CD14-positive monocyte (primary cell): ENCODE measurements around the gene STAM. TPM values are rescaled to one million over a fixed set of nuclear protein-coding genes. Genes with fewer than 3 reads are reported as not detected.

ENCODE experiments used
- DNase-seq, 3 donors: peaks; one replicate each; pipeline ENCODE4 v3.0.0-alpha.2; 2011 to 2022
- H2AFZ ChIP-seq: 2 replicates; pipeline ENCODE4 v1.6.0; 2012; ENCODE audit warnings: mild to moderate bottlenecking, low read depth, low read length, inconsistent platforms; ENCODE audit not compliant: insufficient read depth, poor library complexity, severe bottlenecking
- H3K27ac ChIP-seq, 2 donors: 1 replicate in 1 of 2; 2 replicates in 1 of 2; pipeline ENCODE4 v1.5.1; 2012 to 2013; ENCODE audit warnings: low read length in 2 of 2, control low read depth in 1 of 2, inconsistent platforms in 1 of 2, low read depth in 1 of 2, mild to moderate bottlenecking in 1 of 2
- H3K27me3 ChIP-seq, 2 donors: one replicate each; pipeline versions ENCODE4 v1.6.0 to v1.6.1; 2011 to 2013; ENCODE audit warnings: low read length in 2 of 2; ENCODE audit not compliant: control insufficient read depth in 2 of 2, insufficient read depth in 2 of 2
- H3K36me3 ChIP-seq, 2 donors: replicated peaks in 1 of 2; 1 replicate in 1 of 2; 2 replicates in 1 of 2; pipeline versions ENCODE4 v1.5.1 to v1.6.1; 2012 to 2013; ENCODE audit warnings: low read length in 2 of 2, control low read depth in 1 of 2, inconsistent platforms in 1 of 2, mild to moderate bottlenecking in 1 of 2; ENCODE audit not compliant: insufficient read depth in 2 of 2, control insufficient read depth in 1 of 2
- H3K4me1 ChIP-seq, 2 donors: 1 replicate in 1 of 2; 2 replicates in 1 of 2; pipeline versions ENCODE4 v1.5.1 to v1.6.1; 2012 to 2013; ENCODE audit warnings: low read length in 2 of 2, control low read depth in 1 of 2, inconsistent platforms in 1 of 2, mild to moderate bottlenecking in 1 of 2, moderate library complexity in 1 of 2; ENCODE audit not compliant: insufficient read depth in 2 of 2, control insufficient read depth in 1 of 2
- H3K4me2 ChIP-seq: replicated peaks from 2 replicates; pipeline ENCODE3; 2012; ENCODE audit warnings: low read length, moderate library complexity, mild to moderate bottlenecking; ENCODE audit not compliant: poor library complexity, severe bottlenecking; ENCODE audit errors: extremely low read depth
- H3K4me3 ChIP-seq, 3 experiments: fragments of 200-600 bp in 1 of 3; sonication (generic) in 1 of 3; replicated peaks in 1 of 3; 1 replicate in 2 of 3; 2 replicates in 1 of 3; pipeline ENCODE4 v1.5.1; 2011 to 2013; ENCODE audit warnings: low read length in 3 of 3, mild to moderate bottlenecking in 3 of 3, control low read depth in 2 of 3, low read depth in 2 of 3, inconsistent platforms in 1 of 3, moderate library complexity in 1 of 3
- H3K79me2 ChIP-seq: 2 replicates; pipeline ENCODE4 v1.6.0; 2012; ENCODE audit warnings: mild to moderate bottlenecking, control low read depth, inconsistent platforms, low read length, moderate library complexity; ENCODE audit not compliant: insufficient read depth
- H3K9ac ChIP-seq: 2 replicates; pipeline ENCODE4 v1.6.0; 2017; ENCODE audit warnings: low read length, mild to moderate bottlenecking; ENCODE audit not compliant: insufficient read depth, poor library complexity, severe bottlenecking
- H3K9me3 ChIP-seq, 2 donors: replicated peaks in 1 of 2; 1 replicate in 1 of 2; 2 replicates in 1 of 2; pipeline versions ENCODE4 v1.5.1 to v1.6.1; 2012 to 2013; ENCODE audit warnings: low read length in 2 of 2, control low read depth in 1 of 2; ENCODE audit not compliant: control insufficient read depth in 1 of 2, insufficient read depth in 1 of 2
- H4K20me1 ChIP-seq: 2 replicates; pipeline ENCODE4 v1.6.0; 2012; ENCODE audit warnings: mild to moderate bottlenecking, low read length, control low read depth, moderate library complexity; ENCODE audit not compliant: insufficient read depth
- H3K27ac Mint-ChIP-seq, 7 donors: one replicate each; pipeline ENCODE4 v1.8.0; 2020; ENCODE audit warnings: mild to moderate bottlenecking in 7 of 7, mixed read lengths in 7 of 7, moderate library complexity in 6 of 7, inconsistent platforms in 2 of 7
- H3K27me3 Mint-ChIP-seq, 3 donors: one replicate each; pipeline ENCODE4 v1.8.0; 2021 to 2022; ENCODE audit warnings: low read depth in 3 of 3, mild to moderate bottlenecking in 3 of 3, mixed read lengths in 3 of 3, moderate library complexity in 3 of 3, inconsistent platforms in 1 of 3
- H3K36me3 Mint-ChIP-seq, 2 donors: one replicate each; pipeline ENCODE4 v1.8.0; 2020; ENCODE audit warnings: mixed read lengths in 2 of 2, inconsistent platforms in 1 of 2, mild to moderate bottlenecking in 1 of 2
- H3K4me1 Mint-ChIP-seq: one replicate; pipeline ENCODE4 v1.8.0; 2020; ENCODE audit warnings: mild to moderate bottlenecking, mixed read lengths
- H3K4me3 Mint-ChIP-seq, 2 donors: one replicate each; pipeline ENCODE4 v1.8.0; 2020; ENCODE audit warnings: mild to moderate bottlenecking in 2 of 2, mixed read lengths in 2 of 2, moderate library complexity in 1 of 2
- H3K9me3 Mint-ChIP-seq, 7 donors: one replicate each; pipeline ENCODE4 v1.8.0; 2020 to 2022; ENCODE audit warnings: mixed read lengths in 7 of 7, mild to moderate bottlenecking in 6 of 7, moderate library complexity in 6 of 7, inconsistent platforms in 2 of 7
- CTCF ChIP-seq: fragments of 200-600 bp; IDR thresholded peaks from one replicate; pipeline ENCODE4 v1.8.0; 2022; ENCODE audit warnings: antibody characterized with exemption, mild to moderate bottlenecking
- WGBS: methylation state at CpG from one replicate; pipeline ENCODE4 v1.1.5; 2013; ENCODE audit warnings: missing lambda C conversion rate; ENCODE audit not compliant: insufficient coverage; 5-methylcytosine and 5-hydroxymethylcytosine counted together
- intact Hi-C, 2 donors: fragments of 100-400 bp; cut with micrococcal nuclease; formaldehyde crosslinking; loops; one replicate each; pipeline versions ENCODE4 v1.15.0 to v1.15.1; 2023
- polyA plus RNA-seq, 3 donors: library from polyadenylated mRNA; depleted of rRNA in 1 of 3; unstranded in 2 of 3; stranded (reverse) in 1 of 3; fragments of 300-500 nt in 2 of 3; fragments of >200 nt in 1 of 3; fragmentation: Illumina TruSeq in 2 of 3; gene quantifications; 1 replicate in 2 of 3; 2 replicates in 1 of 3; pipeline ENCODE4 v1.2.3, GENCODE V29; 2012 to 2021

STAM gene
- polyA plus RNA-seq, 3 donors, result 5.5 to 16.4 (median 5.9) TPM

DNA sequence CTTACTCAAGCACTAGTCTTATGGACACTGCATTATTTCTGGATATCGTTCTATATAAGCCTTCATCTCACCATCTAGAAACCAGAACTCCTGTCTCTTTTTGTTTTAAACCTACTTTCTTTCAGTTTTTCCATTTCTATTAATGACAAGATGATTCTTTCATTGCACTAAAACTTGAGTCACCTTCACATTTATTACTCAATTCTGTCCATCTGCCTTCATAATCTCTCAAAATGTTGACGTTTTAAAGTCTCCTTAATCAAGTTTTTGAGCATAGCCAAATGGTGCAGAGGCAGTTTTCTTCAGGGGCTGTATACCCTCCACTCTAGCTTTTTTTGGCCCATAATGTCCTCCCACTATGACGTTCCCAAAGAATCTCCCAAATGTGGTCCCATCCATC, 17.6 kb downstream of the STAM start:
- no peak overlapping the region for H2AFZ ChIP-seq
- no peaks in the 10 kb centered on the region for H3K9me3 ChIP-seq
- H3K27ac ChIP-seq, result no peak overlapping the region
- peaks cover 18 to 28% of the 10 kb centered on the region in 2 donors for H3K36me3 ChIP-seq
- H3K4me1 ChIP-seq, result peaks cover 0 to 2% of the 10 kb centered on the region in 2 donors
- DNase-seq, result no peak
- no peak overlapping the region for H3K4me2 ChIP-seq
- intact Hi-C loops, result no loop called here
- H3K4me3 Mint-ChIP-seq, result no peak overlapping the region
- H3K9me3 Mint-ChIP-seq, result no peaks in the 10 kb centered on the region
- no peaks in the 10 kb centered on the region for H3K27me3 ChIP-seq
- H3K79me2 ChIP-seq, result peaks cover 73% of the 10 kb centered on the region
- H3K27ac Mint-ChIP-seq, result no peak overlapping the region
- H3K27me3 Mint-ChIP-seq, result no peaks in the 10 kb centered on the region
- H4K20me1 ChIP-seq, result peaks cover 55% of the 10 kb centered on the region
- H3K4me1 Mint-ChIP-seq, result peaks cover 29% of the 10 kb centered on the region
- H3K36me3 Mint-ChIP-seq, result peaks cover 29 to 31% of the 10 kb centered on the region in 2 donors
- H3K4me3 ChIP-seq, result no peak overlapping the region
- 86% methylated on average over 1 of the region's 3 CpGs for WGBS
- no peak overlapping the region for H3K9ac ChIP-seq
- no peak for TF ChIP-seq CTCF

DNA sequence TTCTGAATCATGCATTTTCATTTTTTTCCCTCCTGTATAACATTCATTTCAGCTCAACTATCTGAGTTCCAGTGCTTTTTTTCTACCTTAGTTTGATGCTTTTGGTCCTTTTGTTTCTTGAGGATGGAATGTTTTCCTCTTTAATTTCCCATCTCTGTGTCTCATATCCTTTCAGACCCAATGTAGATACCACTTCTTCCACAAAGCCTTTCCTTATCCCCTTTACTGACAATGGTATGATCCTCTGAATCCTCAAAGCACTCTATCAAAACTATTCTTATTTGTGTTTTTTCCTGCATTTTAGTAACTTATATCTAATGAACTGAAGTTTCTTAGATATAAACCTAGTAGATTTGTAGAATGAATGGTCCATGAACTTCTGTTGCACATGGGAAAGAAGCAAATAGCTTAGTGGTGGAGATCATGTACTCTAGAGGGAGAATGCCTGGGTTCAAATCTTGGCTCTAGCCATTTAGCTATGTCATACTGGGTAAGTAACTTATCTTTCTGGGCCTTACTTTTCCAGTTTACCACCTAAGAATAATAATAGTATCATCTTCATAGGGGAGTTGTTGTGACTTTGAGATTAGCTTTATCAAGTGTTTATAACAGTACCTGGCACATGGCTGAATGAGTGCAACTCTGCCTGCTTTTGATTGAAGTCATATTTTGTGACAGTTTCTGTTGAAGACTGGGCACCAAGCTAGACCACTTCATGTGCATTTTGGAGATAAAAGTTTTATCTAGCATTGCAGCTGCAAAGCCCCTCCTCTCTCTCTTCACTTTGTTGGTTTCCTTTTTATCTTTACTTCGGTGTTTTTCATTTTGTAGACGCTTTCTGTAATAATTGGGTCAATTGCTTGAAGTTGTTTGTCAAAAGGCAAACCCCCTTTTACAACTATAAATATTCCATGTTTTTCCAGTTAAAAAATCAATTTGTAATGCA, 18.5 kb downstream of the STAM start:
- H3K4me2 ChIP-seq, result no peak overlapping the region
- Mint-ChIP-seq H3K27ac (peak overlapping the region in 2 of 7 donors; percentile 4 to 21), H3K4me1 (peaks cover 21% of the 10 kb centered on the region), H3K9me3 (no peaks in the 10 kb centered on the region), H3K36me3 (peaks cover 32 to 36% of the 10 kb centered on the region in 2 donors), H3K4me3 (no peak overlapping the region), H3K27me3 (no peaks in the 10 kb centered on the region)
- no peak overlapping the region for H3K27ac ChIP-seq
- H3K36me3 ChIP-seq, result peaks cover 18 to 28% of the 10 kb centered on the region in 2 donors
- no peak overlapping the region for H3K4me3 ChIP-seq
- H3K27me3 ChIP-seq, result no peaks in the 10 kb centered on the region
- no CpG with 5 or more reads among the region's 2 CpGs for WGBS
- H4K20me1 ChIP-seq, result peaks cover 55% of the 10 kb centered on the region
- no peak overlapping the region for H3K9ac ChIP-seq
- intact Hi-C loops, result no loop called here
- peaks cover 0 to 2% of the 10 kb centered on the region in 2 donors for H3K4me1 ChIP-seq
- no peak for DNase-seq
- H2AFZ ChIP-seq, result no peak overlapping the region
- no peaks in the 10 kb centered on the region for H3K9me3 ChIP-seq
- H3K79me2 ChIP-seq, result peaks cover 73% of the 10 kb centered on the region
- TF ChIP-seq CTCF, result no peak
